K562 (cell line): Measurements from ENCODE around the gene MRPS15. TPM values are rescaled to one million over a fixed set of nuclear protein-coding genes. Genes with fewer than 3 reads are reported as not detected.
A peak's percentile ranks its signal among the peaks of the same experiment; 100 is the strongest.

Experiments used
- ATAC-seq: fragments of 200-7000 bp; cut with Tn5 transposase; 3 replicates; pipeline ENCODE4 v1.9.1; 2020; ENCODE audit warnings: moderate library complexity
- BruUV-seq: library from RNA; stranded (reverse); fragments of 400-500 nt; replicated peaks from 2 replicates; lab custom pipeline; 2021; lab: Mats Ljungman, UMichigan
- CTCF ChIA-PET: fragments of 300-600 bp; formaldehyde crosslinking; extraction: SDS; loops from one replicate; lab custom pipeline; 2021; ENCODE audit warnings: low intra/inter-chr PET ratio; lab: Yijun Ruan, JAX
- POLR2A ChIA-PET: fragments of 300-600, 350-650 bp; sonication (Branson Sonifier 250); formaldehyde crosslinking; extraction: SDS; loops from one replicate; lab custom pipeline; 2021; ENCODE audit warnings: antibody characterized with exemption, inconsistent platforms; lab: Yijun Ruan, JAX
- DNase-seq, 4 experiments: peaks; one replicate each; pipeline versions ENCODE4 v3.0.0 to v3.0.0-alpha.2; 2011 to 2018; ENCODE audit warnings: low spot score in 3 of 4, mixed read lengths in 3 of 4; ENCODE audit errors: extremely low read depth in 1 of 4
- FAIRE-seq: peaks from 2 replicates; lab custom pipeline; 2011; peaks lifted over from hg19 to GRCh38; lab: Jason Lieb, UNC
- H2AFZ ChIP-seq: 2 replicates; pipeline ENCODE4 v1.6.0; 2011; ENCODE audit warnings: low read depth, low read length, control low read depth, inconsistent platforms
- H3K27ac ChIP-seq: fragments of 200-600 bp; 3 replicates; pipeline ENCODE4 v1.8.0; 2011; ENCODE audit warnings: low read depth, mild to moderate bottlenecking, control low read depth, inconsistent platforms, low read length, moderate library complexity, mixed read lengths; ENCODE audit errors: extremely low read depth
- H3K27me3 ChIP-seq, 2 experiments: fragments of 300-600 bp in 1 of 2; 2 replicates in 1 of 2; 3 replicates in 1 of 2; pipeline versions ENCODE4 v1.6.0 to v1.8.0; 2011; ENCODE audit warnings: inconsistent platforms in 2 of 2, low read length in 2 of 2, mild to moderate bottlenecking in 1 of 2, mixed read lengths in 1 of 2, moderate library complexity in 1 of 2; ENCODE audit not compliant: control insufficient read depth in 2 of 2, insufficient read depth in 2 of 2
- H3K36me3 ChIP-seq: fragments of 300-600 bp; 3 replicates; pipeline ENCODE4 v1.8.0; 2011; ENCODE audit warnings: mild to moderate bottlenecking, low read length, inconsistent platforms; ENCODE audit not compliant: control insufficient read depth, insufficient read depth
- H3K4me1 ChIP-seq, 2 experiments: fragments of 200-600 bp in 1 of 2; replicated peaks in 1 of 2; 2 replicates in 1 of 2; 3 replicates in 1 of 2; pipeline versions ENCODE4 v1.5.1 to v1.8.0; 2011; ENCODE audit warnings: inconsistent platforms in 2 of 2, low read length in 2 of 2, mild to moderate bottlenecking in 1 of 2, mixed read lengths in 1 of 2, moderate library complexity in 1 of 2; ENCODE audit not compliant: control insufficient read depth in 2 of 2, insufficient read depth in 2 of 2
- H3K4me2 ChIP-seq: 2 replicates; pipeline ENCODE4 v1.6.1; 2011; ENCODE audit warnings: low read length, control low read depth, inconsistent platforms, mixed read lengths; ENCODE audit not compliant: insufficient read depth
- H3K4me3 ChIP-seq: fragments of 200-600 bp; sonication (generic), shearing (Covaris generic); 2 replicates; pipeline ENCODE4 v1.5.1; 2016; ENCODE audit warnings: control low read depth, inconsistent platforms
- H3K79me2 ChIP-seq: fragments of 200-600 bp; 3 replicates; pipeline ENCODE4 v1.8.0; 2011; ENCODE audit warnings: low read length, inconsistent platforms; ENCODE audit not compliant: control insufficient read depth, insufficient read depth
- H3K9ac ChIP-seq, 2 experiments: 2 replicates each; pipeline versions ENCODE4 v1.6.0 to v1.6.1; 2011; ENCODE audit warnings: low read depth in 2 of 2, low read length in 2 of 2, control low read depth in 1 of 2, inconsistent platforms in 1 of 2, mild to moderate bottlenecking in 1 of 2, mixed read lengths in 1 of 2; ENCODE audit not compliant: insufficient read depth in 1 of 2
- H3K9me1 ChIP-seq: one replicate; pipeline ENCODE4 v1.6.0; 2011; ENCODE audit warnings: inconsistent platforms, mild to moderate bottlenecking, low read length, moderate library complexity; ENCODE audit not compliant: control insufficient read depth, insufficient read depth
- H3K9me3 ChIP-seq: replicated peaks from 2 replicates; pipeline ENCODE4 v1.5.1; 2011; ENCODE audit warnings: low read depth, low read length, inconsistent platforms; ENCODE audit not compliant: control insufficient read depth, insufficient read depth
- H4K20me1 ChIP-seq: replicated peaks from 2 replicates; pipeline ENCODE4 v1.6.1; 2011; ENCODE audit warnings: low read length, inconsistent platforms, mixed read lengths; ENCODE audit not compliant: control insufficient read depth, insufficient read depth
- ARNT ChIP-seq, 2 experiments: fragments of 450-650 bp; IDR thresholded peaks; 2 replicates each; pipeline ENCODE4 v1.6.1; 2016; ENCODE audit warnings: mild to moderate bottlenecking in 1 of 2
- BMI1 ChIP-seq: fragments of 150-350 bp; IDR thresholded peaks from 2 replicates; pipeline ENCODE4 v1.6.1; 2014; ENCODE audit warnings: low read length
- DMBX1 ChIP-seq: fragments of 250-450 bp; sonication (Bioruptor Pico); IDR thresholded peaks from 2 replicates; pipeline ENCODE4 v1.8.0; 2022; ENCODE audit warnings: inconsistent platforms, mild to moderate bottlenecking, moderate library complexity, borderline replicate concordance
- FOS ChIP-seq: IDR thresholded peaks from 3 replicates; pipeline ENCODE4 v1.6.1; 2011; ENCODE audit not compliant: insufficient read length; ENCODE audit errors: extremely low read depth
- FOXK2 ChIP-seq, 2 experiments: fragments of 450-650 bp; IDR thresholded peaks in 1 of 2; conservative IDR thresholded peaks in 1 of 2; 2 replicates each; pipeline ENCODE4 v1.6.1; 2016; ENCODE audit warnings: low read depth in 2 of 2, mild to moderate bottlenecking in 1 of 2
- HES1 ChIP-seq: fragments of 450-650 bp; IDR thresholded peaks from 2 replicates; pipeline ENCODE4 v1.6.1; 2016; ENCODE audit warnings: low read depth, mild to moderate bottlenecking, moderate library complexity
- HINFP ChIP-seq: fragments of 450-650 bp; conservative IDR thresholded peaks from 2 replicates; pipeline ENCODE4 v1.6.1; 2016; ENCODE audit warnings: missing genetic modification characterization, low read depth, mild to moderate bottlenecking, control low read depth, missing compliant biosample characterization
- MED1 ChIP-seq: sonication (generic); formaldehyde crosslinking; IDR thresholded peaks from 2 replicates; pipeline ENCODE4 v1.8.1; 2023; ENCODE audit warnings: missing genetic modification reagents, borderline replicate concordance
- MLX ChIP-seq, 2 experiments: fragments of 450-650 bp in 1 of 2; sonication (generic) in 1 of 2; formaldehyde crosslinking; conservative IDR thresholded peaks; 2 replicates each; pipeline versions ENCODE4 v1.4.0 to v1.8.1; 2020 to 2022; ENCODE audit warnings: mild to moderate bottlenecking in 1 of 2, missing genetic modification reagents in 1 of 2
- NBN ChIP-seq: fragments of 450-650 bp; IDR thresholded peaks from 2 replicates; pipeline ENCODE4 v1.6.1; 2016; ENCODE audit warnings: low read depth, mild to moderate bottlenecking
- NR3C1 ChIP-seq: sonication (generic); formaldehyde crosslinking; IDR thresholded peaks from 2 replicates; pipeline ENCODE4 v1.8.1; 2022; ENCODE audit warnings: missing genetic modification reagents
- PPARD ChIP-seq: fragments of 250-450 bp; sonication (Bioruptor Pico); IDR thresholded peaks from 2 replicates; pipeline ENCODE4 v1.8.0; 2022; ENCODE audit warnings: inconsistent platforms, mild to moderate bottlenecking, moderate library complexity
- RUNX1 ChIP-seq: sonication (generic); IDR thresholded peaks from 2 replicates; pipeline ENCODE4 v1.6.1; 2016; ENCODE audit warnings: antibody characterized with exemption, low read depth
- ZNF12 ChIP-seq: sonication (generic); formaldehyde crosslinking; IDR thresholded peaks from 2 replicates; pipeline ENCODE4 v1.4.0; 2020; ENCODE audit warnings: mild to moderate bottlenecking, missing genetic modification reagents
- ZNF239 ChIP-seq: fragments of 250-450 bp; sonication (Bioruptor Pico); IDR thresholded peaks from 2 replicates; pipeline ENCODE4 v1.4.0; 2020; ENCODE audit warnings: mild to moderate bottlenecking
- ZNF24 ChIP-seq: fragments of 450-650 bp; IDR thresholded peaks from 2 replicates; pipeline ENCODE4 v1.6.1; 2016
- ZNF583 ChIP-seq: fragments of 250-450 bp; sonication (Bioruptor Pico); IDR thresholded peaks from 2 replicates; pipeline ENCODE4 v1.4.0; 2020
- ZNF586 ChIP-seq: fragments of 450-650 bp; formaldehyde crosslinking; conservative IDR thresholded peaks from 2 replicates; pipeline ENCODE4 v1.4.0; 2020; ENCODE audit warnings: mild to moderate bottlenecking, moderate library complexity
- ZSCAN32 ChIP-seq: fragments of 450-650 bp; formaldehyde crosslinking; IDR thresholded peaks from 2 replicates; pipeline ENCODE4 v1.4.0; 2020; ENCODE audit warnings: mild to moderate bottlenecking, moderate library complexity
- WGBS: fragments of 100-300 bp; shearing (Covaris generic); methylation state at CpG from one replicate; pipeline ENCODE4 v1.1.6; 2016; ENCODE audit warnings: low coverage, mixed read lengths; ENCODE audit not compliant: insufficient coverage; ENCODE audit errors: missing lambda C conversion rate; 5-methylcytosine and 5-hydroxymethylcytosine counted together
- in situ Hi-C: fragments of 300-500 bp; cut with MboI; formaldehyde crosslinking; loops from 4 replicates; pipeline ENCODE4 v1.15.0; 2018; ENCODE audit warnings: inconsistent platforms, mixed read lengths
- intact Hi-C: fragments of 100-400 bp; cut with micrococcal nuclease; formaldehyde crosslinking; loops from 2 replicates; pipeline ENCODE4 v1.14.2; 2022
- polyA plus RNA-seq, 8 experiments: library from polyadenylated mRNA; depleted of rRNA in 4 of 8; stranded (reverse) in 5 of 8; unstranded in 3 of 8; fragments of >200 nt; fragmentation: Nextera tagmentation in 2 of 8; fragmentation: Illumina TruSeq in 1 of 8; extraction: Ambion mirVana in 2 of 8; extraction: Trizol in 1 of 8; gene quantifications; 2 replicates each; pipeline versions ENCODE4 v1.2.1 to v1.2.3, GENCODE V29; 2011 to 2014; ENCODE audit warnings: inconsistent platforms in 1 of 8, missing spikeins in 1 of 8
- total RNA-seq, 7 experiments: library from RNA; depleted of rRNA in 6 of 7; stranded (reverse); fragments of >200 nt in 6 of 7; fragmentation: Illumina TruSeq in 2 of 7; extraction: Trizol in 2 of 7; gene quantifications; 2 replicates each; pipeline versions ENCODE4 v1.2.1 to v1.2.3, GENCODE V29; 2011 to 2021; ENCODE audit warnings: low replicate concordance in 1 of 7
- TF ChIP-seq, protein P1 (sequence below): IDR thresholded peaks from 2 replicates; pipeline ENCODE4 v1.6.1; 2016; ENCODE audit warnings: missing genetic modification characterization, missing compliant biosample characterization

Gene MRPS15
- total and polyA plus RNA-seq, 9 of the 15 experiments (the other 6 are each of a cell fraction or from before 2014, with no cell fraction given): 62.9 to 286 (median 149) TPM

GRCh38 chr1:36448530-36449056, 15.6 kb downstream of the MRPS15 start:
- ATAC-seq: peak; percentile 91
- intact Hi-C loops: loop anchor here (10.0 kb wide), 1 partner anchor 96 kb away; no protein-coding TSS in a partner anchor
- 21% methylated on average over 4 of the region's 4 CpGs for WGBS
- no peaks in the 10 kb centered on the region for H4K20me1 ChIP-seq
- ChIA-PET CTCF (interaction anchor here (0.5 kb wide), 1 partner anchor 29 kb away, joined by 3 read pairs; no protein-coding TSS in a partner anchor), POLR2A (interaction anchor here (0.7 to 1.7 kb wide), 4 partner anchors 10 to 61 kb away, joined by 3 to 5 read pairs (median 4); partner anchors contain the start of gene MRPS15)
- peak overlapping the region; percentile 53; the same call in 1 of the 2 replicates for H3K4me2 ChIP-seq
- in situ Hi-C loops: no loop called here
- H3K27ac ChIP-seq: no peak overlapping the region; the same call in 2 of the 3 replicates
- H3K4me3 ChIP-seq: no peak overlapping the region
- H3K27me3 ChIP-seq: no peaks in the 10 kb centered on the region
- no peak overlapping the region for H3K9ac ChIP-seq
- peak; percentile 82 for FAIRE-seq
- peak; percentile 70 to 83 (median 74) for DNase-seq
- no peaks in the 10 kb centered on the region; the same call in 2 of the 3 replicates for H3K36me3 ChIP-seq
- no peaks in the 10 kb centered on the region for H3K9me1 ChIP-seq
- BruUV-seq: no TSS peak
- no peaks in the 10 kb centered on the region for H3K79me2 ChIP-seq
- peaks cover 14 to 22% of the 10 kb centered on the region in 2 experiments for H3K4me1 ChIP-seq
- no peaks in the 10 kb centered on the region for H3K9me3 ChIP-seq
- H2AFZ ChIP-seq: peak overlapping the region; percentile 92
- TF ChIP-seq PPARD (no peak), MLX (CRISPR knock-in tag; conservative IDR thresholded peaks at IDR 0.05) (no peak), ZNF24 (no peak), ZSCAN32 (CRISPR knock-in tag) (no peak), HINFP (tag) (peak; percentile 58; the same call in 1 of the 2 replicates), NBN (0 out of 2 replicates have a peak, but pooled peaks have one; percentile 40), FOXK2 (conservative IDR thresholded peaks at IDR 0.05 in 1 of 2, IDR thresholded peaks at IDR 0.05 in 1 of 2; ENCODE audit: low read depth in 2 of 2) (no peak), ZNF239 (CRISPR knock-in tag) (peak; percentile 88), ZNF586 (CRISPR knock-in tag) (no peak), BMI1 (no peak), HES1 (no peak), ZNF12 (no peak), MED1 (CRISPR knock-in tag) (no peak), ZNF583 (CRISPR knock-in tag) (no peak), FOS (no peak), RUNX1 (no peak), NR3C1 (no peak), ARNT (IDR thresholded peaks at IDR 0.05) (peak in 1 of 2 experiments; percentile 62; a peak in 1 of 4 replicates), DMBX1 (CRISPR knock-in tag) (no peak)
- TF ChIP-seq, protein P1, sequence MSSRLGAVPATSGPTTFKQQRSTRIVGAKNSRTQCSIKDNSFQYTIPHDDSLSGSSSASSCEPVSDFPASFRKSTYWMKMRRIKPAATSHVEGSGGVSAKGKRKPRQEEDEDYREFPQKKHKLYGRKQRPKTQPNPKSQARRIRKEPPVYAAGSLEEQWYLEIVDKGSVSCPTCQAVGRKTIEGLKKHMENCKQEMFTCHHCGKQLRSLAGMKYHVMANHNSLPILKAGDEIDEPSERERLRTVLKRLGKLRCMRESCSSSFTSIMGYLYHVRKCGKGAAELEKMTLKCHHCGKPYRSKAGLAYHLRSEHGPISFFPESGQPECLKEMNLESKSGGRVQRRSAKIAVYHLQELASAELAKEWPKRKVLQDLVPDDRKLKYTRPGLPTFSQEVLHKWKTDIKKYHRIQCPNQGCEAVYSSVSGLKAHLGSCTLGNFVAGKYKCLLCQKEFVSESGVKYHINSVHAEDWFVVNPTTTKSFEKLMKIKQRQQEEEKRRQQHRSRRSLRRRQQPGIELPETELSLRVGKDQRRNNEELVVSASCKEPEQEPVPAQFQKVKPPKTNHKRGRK (tag): peak; percentile 51; the same call in 1 of the 2 replicates
